HG03039 (cell line): ENCODE results near the gene PARP1.
"Not testable (repeated sequence)": the region's sequence is repeated elsewhere in the genome, so short reads cannot be mapped to it uniquely, and the experiment has no call there.

Source experiments
- ATAC-seq: cut with Tn5 transposase; IDR thresholded peaks from one replicate; pipeline ENCODE4 v1.9.1; 2021; ENCODE audit warnings: mild to moderate bottlenecking, moderate library complexity; ENCODE audit not compliant: unreplicated experiment

Gene PARP1

DNA sequence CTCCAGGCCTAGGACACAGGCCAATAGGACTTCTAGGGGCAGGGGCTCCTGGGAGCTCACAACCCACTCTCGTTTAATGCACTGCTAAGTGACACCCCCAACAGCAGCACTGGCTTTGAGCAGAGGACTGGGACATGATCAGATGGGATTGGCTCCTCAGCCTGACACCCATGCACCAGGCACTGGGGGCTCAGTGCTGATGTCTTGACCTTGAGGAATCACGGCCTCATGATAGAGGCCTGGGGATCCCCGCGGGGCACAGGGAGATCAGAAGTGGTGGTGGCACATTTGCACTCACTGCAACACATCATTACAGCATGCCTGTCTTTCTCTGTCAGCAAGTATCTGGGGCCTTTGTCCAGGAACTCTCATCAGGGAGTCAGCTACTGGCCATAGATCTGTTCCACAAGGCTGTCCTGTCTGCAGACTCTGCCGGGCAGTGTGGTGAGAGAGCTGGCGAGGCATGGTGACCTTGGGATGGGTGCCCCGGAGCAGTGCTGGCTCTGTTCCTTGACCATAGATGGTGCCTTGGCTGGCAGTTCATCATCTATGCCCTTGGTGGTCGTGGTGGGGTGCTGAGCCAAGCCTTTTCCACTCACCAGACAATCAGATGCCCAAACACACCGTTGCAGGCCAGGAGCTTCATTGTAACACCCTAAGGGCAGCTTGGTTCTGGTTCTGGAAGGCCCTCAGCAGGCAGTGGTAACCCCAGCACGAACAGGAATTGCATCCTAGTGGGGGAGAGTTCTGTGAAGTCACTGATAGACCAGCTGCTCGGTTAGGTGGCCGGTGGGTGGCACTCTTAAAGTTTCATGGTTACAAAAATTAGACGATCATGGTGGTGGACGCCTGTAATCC is 22.2 kb upstream of the PARP1 start:
- no peak for ATAC-seq

GRCh38 chr1:226428791-226429461 is 21.0 kb upstream of the PARP1 start:
- no peak for ATAC-seq

DNA sequence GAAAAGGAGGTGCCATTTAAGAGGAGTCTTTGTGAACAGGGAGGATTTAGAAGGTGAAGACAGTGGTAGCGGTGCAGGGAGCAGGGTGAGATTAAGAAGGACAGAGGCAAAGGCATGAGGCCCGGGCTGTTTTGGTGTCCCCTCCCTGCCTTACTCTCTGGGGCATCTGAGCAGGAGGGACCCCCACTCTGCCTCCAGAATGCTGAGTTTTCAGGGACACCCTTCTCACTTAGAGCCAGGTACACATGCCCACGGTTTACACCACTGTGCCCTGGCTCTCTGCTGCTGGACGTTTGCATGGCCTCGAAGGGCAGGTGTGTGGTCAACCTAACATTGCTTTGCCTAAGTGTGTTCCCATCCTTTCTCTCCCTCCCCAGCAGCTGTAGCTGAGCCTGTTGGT is 20.5 kb upstream of the PARP1 start:
- ATAC-seq: no peak

- no peak for ATAC-seq
Observed at GRCh38 chr1:226427131-226427530, 19.2 kb upstream of the PARP1 start.

- ATAC-seq: not testable (repeated sequence)
Observed at GRCh38 chr1:226426395-226426794, 18.5 kb upstream of the PARP1 start.

- no peak for ATAC-seq
Observed at GRCh38 chr1:226425431-226426031, 17.6 kb upstream of the PARP1 start.

DNA sequence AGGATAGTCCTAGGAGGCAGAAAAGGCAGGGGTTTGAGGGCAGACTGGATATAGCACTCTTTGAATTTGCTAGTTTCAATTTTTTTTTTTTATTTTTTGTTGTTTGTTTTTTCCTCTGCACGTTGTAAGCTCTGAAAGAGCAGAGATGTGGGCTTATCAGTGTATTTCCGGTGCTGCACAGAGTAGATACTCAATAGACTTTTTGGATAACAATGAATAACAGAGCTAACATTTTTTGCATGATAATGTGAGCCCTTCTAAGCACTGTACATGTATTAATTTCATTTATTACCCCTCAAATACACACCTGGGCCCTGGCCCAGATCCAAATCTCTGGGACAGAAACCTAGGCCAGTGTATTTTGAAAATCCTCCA is 17.1 kb upstream of the PARP1 start:
- ATAC-seq: no peak

DNA sequence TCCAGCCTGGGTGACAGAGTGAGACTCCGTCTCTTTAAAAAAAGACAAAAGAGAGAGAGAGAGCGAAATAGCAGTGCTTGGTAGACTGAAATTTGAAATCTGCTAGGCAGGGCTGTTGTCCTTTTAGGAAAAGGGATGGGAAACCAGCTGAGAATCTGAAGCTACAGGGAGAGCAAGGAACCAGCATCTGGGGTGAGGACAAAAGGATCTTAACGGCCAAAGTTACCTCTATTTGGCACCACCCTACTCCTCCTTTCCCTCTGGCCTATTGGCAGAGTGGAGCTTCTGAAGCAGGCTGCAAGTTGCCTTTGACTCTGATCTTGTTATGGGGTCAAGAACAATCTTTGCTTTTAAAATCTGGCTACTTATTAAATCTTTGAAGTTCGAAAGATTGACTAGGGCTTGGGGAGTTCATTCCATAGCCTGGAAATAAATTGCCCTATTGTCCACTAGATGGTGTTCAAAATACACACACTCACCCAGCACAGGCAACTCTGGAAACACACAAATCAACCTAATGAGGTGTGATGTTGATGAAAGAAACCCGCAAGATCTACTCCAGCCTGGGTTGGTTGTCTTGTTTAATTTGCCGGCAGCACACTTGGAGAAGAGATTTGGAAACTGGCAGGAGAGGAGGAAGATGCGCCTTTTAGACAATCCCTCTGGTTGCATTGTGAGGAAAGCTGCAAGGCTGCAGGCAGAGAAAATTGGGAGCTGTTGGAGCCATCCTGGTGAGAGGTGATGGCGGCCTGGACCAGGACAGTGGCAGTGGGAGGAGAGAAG is 16.5 kb upstream of the PARP1 start:
- ATAC-seq: no peak

- ATAC-seq: no peak
Observed at GRCh38 chr1:226422478-226422877, 14.6 kb upstream of the PARP1 start.

- ATAC-seq: no peak
Observed at GRCh38 chr1:226420897-226421296, 13.0 kb upstream of the PARP1 start.

- no peak for ATAC-seq
Observed at GRCh38 chr1:226420328-226420727, 12.4 kb upstream of the PARP1 start.

- no peak for ATAC-seq
Observed at GRCh38 chr1:226419284-226420029, 11.6 kb upstream of the PARP1 start.

DNA sequence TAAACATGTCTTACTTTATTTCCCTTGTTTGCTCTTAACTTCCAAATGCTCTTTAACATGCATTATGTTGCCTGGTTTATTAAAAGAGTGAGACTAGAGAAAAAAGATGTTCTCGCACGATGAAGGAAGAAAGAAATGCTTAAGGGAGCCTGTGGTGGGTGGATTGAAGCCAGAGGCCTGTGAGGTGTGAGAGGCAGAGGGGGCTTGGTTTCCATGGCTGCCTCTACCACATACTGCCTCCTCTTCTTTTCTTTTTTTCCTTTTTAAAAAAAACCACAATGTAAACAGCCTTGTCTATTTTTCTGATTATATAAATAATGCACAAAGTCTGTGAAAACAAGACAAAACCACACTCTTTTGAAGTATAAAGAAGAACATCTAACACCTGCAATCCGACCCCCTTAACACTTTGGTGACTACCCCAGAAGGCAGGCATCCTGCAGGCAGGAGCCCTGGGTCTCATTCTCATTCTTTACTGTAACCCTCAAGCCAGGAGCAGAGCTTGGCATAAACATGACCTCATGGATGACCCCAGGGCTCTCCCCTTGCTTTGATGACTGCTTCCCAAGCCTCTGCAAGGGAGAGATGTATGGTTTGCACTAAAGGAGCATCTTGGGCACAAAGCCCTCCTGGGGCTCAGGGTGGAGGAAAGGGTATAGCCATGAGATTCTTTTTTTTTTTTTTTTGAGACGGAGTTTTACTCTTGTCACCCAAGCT is 10.1 kb upstream of the PARP1 start:
- no peak for ATAC-seq

DNA sequence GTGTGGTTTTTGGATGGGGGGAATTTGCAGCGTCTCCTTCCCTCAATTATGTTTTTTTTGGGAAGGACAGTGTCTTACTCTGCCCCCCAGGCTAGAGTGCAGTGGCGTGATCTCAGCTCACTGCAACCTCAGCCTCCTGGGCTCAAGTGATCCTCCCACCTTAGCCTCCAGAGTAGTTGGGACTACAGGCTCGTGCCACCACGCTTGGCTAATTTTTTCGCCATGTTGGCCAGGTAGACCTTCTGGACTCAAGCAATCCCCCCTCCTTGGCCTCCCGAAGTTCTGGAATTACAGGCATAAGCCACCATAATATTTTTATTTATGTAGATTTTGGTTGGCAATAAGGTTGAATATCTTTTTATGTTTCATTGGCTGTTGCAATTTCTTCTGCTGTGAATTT is 9.5 kb upstream of the PARP1 start:
- no peak for ATAC-seq

- ATAC-seq: no peak
Observed at GRCh38 chr1:226414098-226414698, 6.3 kb upstream of the PARP1 start.

- no peak for ATAC-seq
Observed at GRCh38 chr1:226411619-226412018, 3.7 kb upstream of the PARP1 start.

- no peak for ATAC-seq
Observed at GRCh38 chr1:226410958-226411357, 3.1 kb upstream of the PARP1 start.

DNA sequence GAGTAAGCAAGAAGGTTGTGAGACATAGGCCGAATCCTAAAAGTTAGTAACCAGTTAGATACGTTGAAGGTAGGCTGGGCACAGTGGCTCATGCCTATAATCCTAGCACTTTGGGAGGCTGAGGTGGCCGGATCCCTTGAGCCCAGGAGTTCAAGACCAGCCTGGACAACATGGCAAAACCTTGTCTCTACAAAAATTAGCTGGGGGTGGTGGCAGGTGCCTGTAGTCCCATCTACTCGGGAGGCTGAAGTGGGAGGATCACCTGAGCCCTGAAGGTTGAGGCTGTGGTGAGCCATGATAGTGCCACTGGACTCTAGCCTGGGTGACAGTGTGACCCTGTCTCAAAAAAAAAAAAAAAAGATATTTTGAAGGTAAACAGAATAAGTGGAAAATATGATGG is 1.5 kb upstream of the PARP1 start:
- no peak for ATAC-seq
